Measurements from ENCODE around the gene TMEM43.

- TF ChIP-seq CTCF (IDR thresholded peaks at IDR 0.05; ENCODE audit: insufficient read depth, low read length) (no peak), POLR2AphosphoS5 (IDR thresholded peaks at IDR 0.05; ENCODE audit: low read depth) (0 out of 2 replicates have a peak, but pooled peaks have one; percentile 60)
Measured at GRCh38 chr3:14124223-14124614, 633 bp upstream of the TMEM43 start.

Data from HL-60 (cell line).